IPS-18c (cell line): ENCODE measurements around the gene RFX1.

Source experiments
- H3K4me3 ChIP-seq: 2 replicates; pipeline ENCODE4 v1.7.0; 2013; ENCODE audit warnings: low read depth, mild to moderate bottlenecking, low read length, moderate library complexity; ENCODE audit not compliant: insufficient read depth
- H3K9me3 ChIP-seq: one replicate; pipeline ENCODE4 v1.6.1; 2013; ENCODE audit warnings: mild to moderate bottlenecking, low read length, moderate library complexity; ENCODE audit not compliant: control insufficient read depth, insufficient read depth

The RFX1 gene

DNA sequence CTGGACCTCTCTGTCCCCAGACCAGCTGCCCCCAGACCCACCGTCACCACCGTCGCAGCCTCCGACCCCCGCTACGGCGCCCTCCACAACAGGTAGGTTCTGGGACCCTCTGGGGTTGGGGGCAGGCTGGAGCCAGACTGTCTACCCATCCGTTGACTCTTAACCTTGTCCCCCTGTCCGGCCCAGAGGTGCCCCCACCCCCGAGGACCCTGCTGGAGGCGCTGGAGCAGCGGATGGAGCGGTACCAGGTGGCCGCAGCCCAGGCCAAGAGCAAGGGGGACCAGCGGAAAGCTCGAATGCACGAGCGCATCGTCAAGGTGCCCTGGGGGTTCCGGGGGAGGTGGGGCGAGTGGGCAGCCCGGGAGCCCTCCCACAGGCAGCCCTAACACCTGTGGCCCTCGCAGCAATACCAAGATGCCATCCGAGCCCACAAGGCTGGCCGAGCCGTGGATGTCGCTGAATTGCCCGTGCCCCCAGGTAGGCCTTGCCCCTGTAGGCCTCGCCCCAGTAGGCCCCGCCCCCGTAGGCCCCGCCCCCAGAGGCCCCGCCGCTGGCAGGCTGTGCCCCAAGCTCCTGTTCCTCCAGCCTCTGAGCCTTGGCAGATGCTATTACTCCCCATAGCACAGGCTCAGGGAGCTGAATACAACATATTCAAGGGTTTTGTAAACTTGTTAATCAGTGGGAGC lies 87.3 kb downstream of the RFX1 start:
- H3K4me3 ChIP-seq = no peak overlapping the region
- H3K9me3 ChIP-seq = peaks cover 7% of the 10 kb centered on the region

GRCh38 chr19:13917888-13918406 lies 88.2 kb downstream of the RFX1 start:
- Histone ChIP-seq H3K9me3 (peaks cover 7% of the 10 kb centered on the region), H3K4me3 (no peak overlapping the region)

- Histone ChIP-seq H3K9me3 (no peaks in the 10 kb centered on the region), H3K4me3 (no peak overlapping the region)
Observed at GRCh38 chr19:13914777-13915176, 91.3 kb downstream of the RFX1 start.

DNA sequence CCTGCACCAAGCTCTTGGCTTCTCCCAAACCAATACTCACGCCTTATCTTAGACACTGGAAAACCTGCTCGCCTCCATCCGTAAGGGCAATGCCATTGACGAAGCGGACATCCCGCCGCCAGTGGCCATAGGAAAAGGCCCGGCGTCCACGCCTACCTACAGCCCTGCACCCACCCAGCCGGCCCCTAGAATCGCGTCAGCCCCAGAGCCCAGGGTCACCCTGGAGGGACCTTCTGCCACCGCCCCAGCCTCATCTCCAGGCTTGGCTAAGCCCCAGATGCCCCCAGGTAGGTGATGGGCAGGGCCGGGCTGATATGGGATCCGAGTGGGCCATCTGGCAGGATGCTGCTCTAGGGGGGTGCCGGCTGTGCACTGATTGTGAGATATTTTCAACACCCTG lies 92.8 kb downstream of the RFX1 start:
- H3K9me3 ChIP-seq = no peaks in the 10 kb centered on the region

More for the DNA sequence above, 92.8 kb downstream of the RFX1 start:
- H3K4me3 ChIP-seq = no peak overlapping the region
